HPDE6-E6E7 (cell line): Measurements from ENCODE around the gene BCORL1.

Experiments
- DNase-seq: peaks from one replicate; pipeline ENCODE4 v3.0.0; 2011; ENCODE audit warnings: missing footprints; ENCODE audit errors: extremely low spot score

The BCORL1 gene

DNA sequence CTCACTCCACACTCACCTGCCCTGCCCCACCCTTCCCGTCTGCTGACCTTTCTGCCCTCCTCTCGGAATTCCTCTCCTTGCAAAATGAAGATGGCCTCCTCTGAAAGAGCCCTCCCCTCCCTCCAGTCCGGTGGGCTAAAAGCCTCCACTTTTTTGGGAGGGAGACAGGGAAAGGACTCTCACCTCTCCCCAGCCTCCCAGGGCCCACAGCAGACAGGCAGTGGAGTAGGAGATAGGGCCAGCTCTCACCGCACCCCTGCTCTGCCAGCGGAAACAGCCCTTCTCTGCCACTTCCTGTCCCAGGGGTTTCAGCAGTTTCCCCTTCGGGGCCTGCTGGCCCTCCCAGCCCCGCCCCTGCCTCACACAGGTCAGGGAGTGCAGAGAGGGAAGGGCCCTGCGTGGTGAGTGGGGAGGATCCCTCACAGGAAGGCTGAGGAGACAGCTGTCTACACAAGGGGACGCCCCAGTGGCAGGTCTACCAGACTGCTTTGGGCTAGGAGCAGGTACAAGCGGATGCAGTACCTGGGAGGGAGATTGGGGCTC is 109.6 kb downstream of the BCORL1 start:
- no peak for DNase-seq

DNA sequence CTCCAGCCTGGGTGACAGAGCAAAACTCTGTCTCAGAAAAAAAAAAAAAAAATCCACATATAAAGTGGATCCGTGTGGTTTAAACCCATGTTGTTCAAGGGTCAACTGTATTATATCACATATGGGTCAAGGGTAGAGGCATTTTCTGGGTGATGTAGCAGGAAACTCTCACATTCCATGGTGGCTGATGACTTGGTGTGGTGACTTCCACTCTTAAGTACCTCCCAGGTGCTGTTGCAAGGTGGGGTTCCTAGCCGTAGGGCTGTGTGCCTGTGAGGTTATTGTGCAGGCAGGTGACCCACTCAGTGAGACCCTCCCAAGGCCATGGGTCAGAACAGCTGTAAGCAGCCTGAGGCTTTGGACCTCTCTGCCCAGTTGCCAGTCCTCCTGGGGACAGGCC is 110.8 kb downstream of the BCORL1 start:
- DNase-seq, result no peak

DNA sequence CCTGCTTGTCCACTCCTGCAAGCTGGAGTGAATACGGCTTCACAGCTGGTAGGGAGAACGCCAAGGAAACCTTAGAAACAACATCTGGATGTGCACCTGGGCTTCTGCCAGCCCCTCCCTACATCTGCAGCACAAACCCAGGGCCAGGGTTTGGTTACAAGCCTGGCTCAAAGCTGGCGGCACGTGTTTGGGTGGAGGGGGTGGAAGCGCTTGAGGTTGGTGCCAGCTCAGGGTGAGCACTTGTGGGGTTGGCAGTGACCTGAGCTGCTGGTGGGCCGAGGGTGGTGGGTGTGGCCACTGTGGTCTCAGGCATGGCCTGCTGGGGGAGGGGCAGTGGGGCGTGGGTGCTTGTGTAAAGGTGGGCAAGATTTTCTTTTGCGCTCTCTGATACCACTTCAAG is 112.3 kb downstream of the BCORL1 start:
- no peak for DNase-seq

DNA sequence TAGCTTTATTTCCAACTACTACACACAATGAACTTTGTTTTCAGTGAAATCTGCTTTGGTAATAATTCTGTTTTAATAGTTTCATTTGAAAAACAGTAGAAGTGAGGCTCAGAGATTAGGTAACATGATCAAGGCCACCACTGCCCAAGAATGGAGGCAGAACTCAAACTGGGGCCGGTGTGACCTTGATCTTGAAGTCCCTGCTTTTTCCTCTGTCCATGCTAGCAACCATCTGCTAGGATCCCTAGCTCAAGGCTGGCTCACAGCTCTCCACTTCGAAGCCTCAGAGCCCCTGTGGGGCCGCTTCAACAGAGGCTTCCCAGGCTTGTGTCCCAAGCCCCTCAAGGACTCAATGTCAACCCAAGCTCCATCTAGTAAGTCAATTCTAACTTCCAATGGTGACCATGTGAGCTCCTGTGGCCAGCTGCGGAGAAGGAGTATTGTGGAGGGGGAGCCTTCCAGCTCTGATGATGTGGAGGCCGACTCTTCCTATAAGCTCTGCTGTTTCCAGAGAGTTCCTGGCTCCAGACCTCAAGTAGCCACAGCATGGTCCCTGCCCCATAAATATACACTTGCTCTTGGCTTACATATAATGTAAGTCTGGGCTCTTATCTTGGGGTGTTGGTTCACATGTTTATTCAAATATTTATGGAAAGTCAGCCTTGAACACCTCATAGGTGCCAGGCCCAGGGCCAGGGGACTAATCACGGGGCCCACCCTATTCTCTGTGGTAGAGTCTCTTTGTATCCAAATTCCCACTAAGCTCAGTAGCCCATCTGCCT is 113.0 kb downstream of the BCORL1 start:
- DNase-seq, result no peak

DNA sequence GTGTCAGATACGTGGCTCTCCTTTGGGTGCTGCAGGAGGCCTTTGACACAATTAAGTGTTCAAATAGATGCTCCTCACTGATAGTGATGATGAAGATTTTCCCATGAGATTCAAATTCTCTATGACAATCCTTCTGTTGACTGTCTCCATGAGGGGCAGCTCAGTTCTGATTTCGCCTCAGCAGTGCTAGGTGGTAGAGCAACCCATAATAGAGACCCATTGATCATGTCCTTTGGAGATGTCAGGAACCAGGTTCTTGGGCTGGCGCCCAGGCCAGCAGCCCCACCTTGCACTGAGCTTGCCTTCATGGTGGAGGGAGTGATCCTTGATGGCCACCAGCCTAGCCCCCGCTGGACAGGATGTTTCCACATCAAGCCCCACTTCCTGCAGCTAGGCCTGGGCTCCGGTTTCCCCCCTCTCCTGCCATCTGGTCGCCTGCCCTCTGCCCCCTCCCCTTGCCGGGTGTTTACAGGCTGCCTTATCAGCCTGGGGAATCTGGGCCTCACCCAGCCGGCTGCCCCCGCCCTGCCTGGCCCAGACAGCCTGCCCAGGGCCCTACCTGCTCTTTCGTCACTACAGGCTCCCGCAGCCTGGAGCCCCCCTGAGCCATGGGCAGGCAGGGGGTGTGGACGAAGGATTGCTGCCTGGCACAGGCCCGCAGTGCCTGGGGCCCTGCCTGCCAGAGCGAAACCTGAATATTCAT is 115.2 kb downstream of the BCORL1 start:
- DNase-seq, result no peak

- DNase-seq, result no peak
These were observed 115.7 kb downstream of the BCORL1 start for GRCh38 chrX:130098210-130098552.

DNA sequence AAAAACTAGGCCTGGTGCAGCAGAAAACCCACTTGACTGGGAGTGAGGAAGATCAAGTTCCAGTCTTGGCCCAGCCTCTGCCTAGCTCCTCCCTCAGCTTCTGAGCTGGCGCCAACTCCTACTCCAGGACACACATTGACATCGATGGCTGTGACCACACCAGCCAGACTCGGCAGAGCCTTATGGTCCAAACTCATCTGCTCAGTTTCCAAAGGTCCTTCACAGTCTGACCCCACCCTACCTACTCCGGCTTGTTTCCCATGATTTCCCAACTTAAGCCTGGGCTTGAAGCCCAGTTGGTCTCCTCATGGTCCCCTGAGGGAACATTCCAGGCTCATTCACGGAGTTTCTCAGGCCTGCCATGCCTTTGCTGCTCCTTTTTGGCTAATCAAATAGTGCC is 117.7 kb downstream of the BCORL1 start:
- DNase-seq, result no peak

DNA sequence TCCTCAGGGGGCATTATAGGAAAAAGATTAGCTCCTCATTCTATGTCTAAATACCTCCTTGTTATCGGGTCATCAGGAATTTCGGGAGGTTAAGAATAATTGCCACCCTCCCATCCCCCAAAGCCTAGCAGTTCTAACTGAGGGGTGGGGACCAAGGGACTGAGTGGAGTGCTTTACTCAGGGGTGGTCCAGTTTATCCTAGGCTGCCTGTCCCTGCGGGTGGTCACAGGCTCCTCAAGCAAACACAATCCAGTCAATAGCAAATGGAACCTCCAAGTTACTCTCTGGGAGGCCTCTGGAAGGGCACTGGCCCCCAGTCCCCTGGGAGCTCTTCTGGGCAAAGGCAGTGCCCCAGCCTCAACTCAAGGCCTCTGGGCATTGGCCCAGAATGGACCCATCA is 121.2 kb downstream of the BCORL1 start:
- DNase-seq, result no peak

GRCh38 chrX:130105244-130105643 is 122.8 kb downstream of the BCORL1 start:
- DNase-seq, result no peak

DNA sequence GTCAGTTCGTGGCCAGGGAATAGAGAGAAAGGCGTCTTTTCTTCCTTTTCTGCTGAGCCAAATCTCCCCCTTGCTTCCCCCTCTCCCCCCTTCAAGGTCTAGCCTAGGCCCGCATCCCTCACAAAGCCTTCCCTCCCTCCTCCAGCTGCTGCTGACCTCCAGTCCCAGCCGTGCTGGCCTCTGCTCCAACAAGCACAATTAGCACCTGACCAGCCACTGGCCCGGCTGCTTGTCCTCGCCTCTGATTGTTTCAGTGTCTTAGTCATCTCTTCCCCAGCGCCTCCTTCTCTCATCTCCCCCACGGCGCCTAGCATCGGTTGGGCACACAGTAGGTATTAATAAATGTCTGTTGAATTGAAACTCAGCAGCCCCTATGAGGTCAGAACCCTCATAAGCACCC is 123.6 kb downstream of the BCORL1 start:
- no peak for DNase-seq
